A549 (cell line): ENCODE data around the gene OR6B1. TPM values are rescaled to one million over a fixed set of nuclear protein-coding genes. Genes with fewer than 3 reads are reported as not detected.

ENCODE experiments used
- ATAC-seq, 2 experiments: fragments of 200-7000 bp in 1 of 2; fragments of >200 bp in 1 of 2; cut with Nextera tagmentation in 1 of 2; cut with Tn5 transposase in 1 of 2; 3 replicates each; pipeline versions ENCODE4 v1.8.0 to v1.9.1; 2018 to 2020; ENCODE audit warnings: mild to moderate bottlenecking in 1 of 2, moderate library complexity in 1 of 2
- CTCF ChIA-PET: fragments of 300-600 bp; sonication (Branson Sonifier 250); formaldehyde crosslinking; extraction: SDS; loops from one replicate; lab custom pipeline; 2021; ENCODE audit warnings: antibody characterized with exemption, inconsistent platforms; lab: Yijun Ruan, JAX
- POLR2A ChIA-PET: fragments of 350-600 bp; formaldehyde crosslinking; extraction: SDS; loops from one replicate; lab custom pipeline; 2021; ENCODE audit warnings: antibody characterized with exemption, inconsistent platforms; lab: Yijun Ruan, JAX
- DNase-seq, 2 experiments: peaks; one replicate each; pipeline versions ENCODE4 v3.0.0 to v3.0.0-alpha.2; 2011 to 2016; ENCODE audit warnings: low read depth in 1 of 2, low spot score in 1 of 2
- FAIRE-seq: peaks from 2 replicates; lab custom pipeline; 2011; peaks lifted over from hg19 to GRCh38; lab: Jason Lieb, UNC
- H3K27ac ChIP-seq, 2 experiments: fragments of >200 bp; sonication (Bioruptor Twin); formaldehyde crosslinking; 3 replicates each; pipeline ENCODE4 v1.5.1; 2016 to 2017
- H3K4me1 ChIP-seq: fragments of >200 bp; sonication (Bioruptor Twin); formaldehyde crosslinking; 3 replicates; pipeline ENCODE4 v1.6.1; 2016
- H3K4me2 ChIP-seq: fragments of >200 bp; sonication (Bioruptor Twin); formaldehyde crosslinking; 3 replicates; pipeline ENCODE4 v1.6.1; 2016
- H3K4me3 ChIP-seq: fragments of >200 bp; sonication (Bioruptor Twin); formaldehyde crosslinking; 3 replicates; pipeline ENCODE4 v1.5.1; 2016
- H3K9me3 ChIP-seq: fragments of >200 bp; sonication (Bioruptor Twin); formaldehyde crosslinking; 3 replicates; pipeline ENCODE4 v1.6.1; 2016
- CHD2 ChIP-seq: fragments of 150-350 bp; IDR thresholded peaks from 2 replicates; pipeline ENCODE4 v1.6.1; 2014; ENCODE audit warnings: low read length; ENCODE audit not compliant: partially characterized antibody
- CHD4 ChIP-seq: fragments of 200-600 bp; sonication (generic); IDR thresholded peaks from 2 replicates; pipeline ENCODE4 v1.6.1; 2016; ENCODE audit warnings: antibody characterized with exemption, mild to moderate bottlenecking, borderline replicate concordance
- EHMT2 ChIP-seq: fragments of 200-600 bp; sonication (generic); IDR thresholded peaks from 2 replicates; pipeline ENCODE4 v1.6.1; 2016; ENCODE audit warnings: antibody characterized with exemption, low read depth, mild to moderate bottlenecking, moderate library complexity
- EP300 ChIP-seq, 2 experiments: fragments of >200 bp; sonication (Bioruptor Twin); formaldehyde crosslinking; IDR thresholded peaks; 2 replicates in 1 of 2; 3 replicates in 1 of 2; pipeline ENCODE4 v1.6.1; 2016 to 2017
- GATA3 ChIP-seq: IDR thresholded peaks from 2 replicates; pipeline ENCODE4 v1.6.1; 2012; ENCODE audit warnings: borderline replicate concordance
- JUN ChIP-seq, 2 experiments: fragments of >200 bp; sonication (Bioruptor Twin); formaldehyde crosslinking; IDR thresholded peaks; 2 replicates in 1 of 2; 3 replicates in 1 of 2; pipeline ENCODE4 v1.6.1; 2016 to 2017
- JUNB ChIP-seq: fragments of >200 bp; sonication (Bioruptor Twin); formaldehyde crosslinking; IDR thresholded peaks from 2 replicates; pipeline ENCODE4 v1.6.1; 2016
- KDM1A ChIP-seq: fragments of 200-600 bp; sonication (generic); IDR thresholded peaks from 2 replicates; pipeline ENCODE4 v1.6.1; 2016; ENCODE audit warnings: low read depth, mild to moderate bottlenecking
- MAZ ChIP-seq: fragments of 150-350 bp; IDR thresholded peaks from 2 replicates; pipeline ENCODE4 v1.6.1; 2014; ENCODE audit warnings: antibody characterized with exemption, low read depth, low read length, borderline replicate concordance
- NFE2L2 ChIP-seq: fragments of 150-350 bp; conservative IDR thresholded peaks from 2 replicates; pipeline ENCODE4 v1.6.1; 2014; ENCODE audit warnings: low read length
- NPAS2 ChIP-seq: fragments of 250-450 bp; sonication (Bioruptor Pico); IDR thresholded peaks from 2 replicates; pipeline ENCODE4 v1.8.0; 2022; ENCODE audit warnings: mild to moderate bottlenecking, moderate library complexity, borderline replicate concordance
- PBX3 ChIP-seq: IDR thresholded peaks from 2 replicates; pipeline ENCODE4 v1.6.1; 2012
- POLR2A ChIP-seq: IDR thresholded peaks from 2 replicates; pipeline ENCODE4 v1.6.1; 2012; ENCODE audit warnings: mild to moderate bottlenecking, low read length
- POLR2AphosphoS2 ChIP-seq: conservative IDR thresholded peaks from 2 replicates; pipeline ENCODE4 v1.6.1; 2012; ENCODE audit warnings: low read length, improper control_type of control experiment, inconsistent platforms
- REST ChIP-seq: fragments of 200-600 bp; sonication (generic); IDR thresholded peaks from 2 replicates; pipeline ENCODE4 v1.6.1; 2016; ENCODE audit warnings: antibody characterized with exemption, mild to moderate bottlenecking, moderate library complexity
- RFX5 ChIP-seq: fragments of 450-650 bp; IDR thresholded peaks from 2 replicates; pipeline ENCODE4 v1.7.1; 2014; ENCODE audit warnings: antibody characterized with exemption, mild to moderate bottlenecking, moderate library complexity
- RNF2 ChIP-seq: fragments of 200-600 bp; sonication (generic); IDR thresholded peaks from 2 replicates; pipeline ENCODE4 v1.6.1; 2016; ENCODE audit warnings: low read depth, mild to moderate bottlenecking, antibody characterized with exemption, moderate library complexity, borderline replicate concordance
- TFCP2L1 ChIP-seq: fragments of 250-450 bp; sonication (Bioruptor Pico); IDR thresholded peaks from 2 replicates; pipeline ENCODE4 v1.5.0; 2021; ENCODE audit warnings: mild to moderate bottlenecking
- ZFP36 ChIP-seq: fragments of 450-650 bp; IDR thresholded peaks from 2 replicates; pipeline ENCODE4 v1.6.1; 2014; ENCODE audit warnings: borderline replicate concordance; ENCODE audit not compliant: partially characterized antibody
- ZNF302 ChIP-seq: fragments of 250-450 bp; sonication (Bioruptor Pico); IDR thresholded peaks from 2 replicates; pipeline ENCODE4 v1.9.0; 2021; ENCODE audit warnings: inconsistent platforms, mild to moderate bottlenecking, moderate library complexity
- ZSCAN20 ChIP-seq: fragments of 250-450 bp; sonication (Bioruptor Pico); IDR thresholded peaks from 2 replicates; pipeline ENCODE4 v1.8.0; 2022; ENCODE audit warnings: mild to moderate bottlenecking, moderate library complexity
- WGBS: methylation state at CpG from one replicate; pipeline ENCODE4 v1.1.6; 2017; ENCODE audit errors: missing lambda C conversion rate; 5-methylcytosine and 5-hydroxymethylcytosine counted together
- polyA plus RNA-seq, 4 experiments: library from polyadenylated mRNA; depleted of rRNA in 3 of 4; stranded (reverse); fragments of >200 nt; fragmentation: RNase III in 1 of 4; extraction: RNeasy Plus Mini Kit Qiagen cat#74134 plus additional on column Dnase treatment in 1 of 4; gene quantifications; 2 replicates in 3 of 4; 3 replicates in 1 of 4; pipeline ENCODE4 v1.2.3, GENCODE V29; 2011 to 2017
- TF ChIP-seq, protein P1 (sequence below): fragments of 250-450 bp; sonication (Bioruptor Pico); IDR thresholded peaks from 2 replicates; pipeline ENCODE4 v1.5.0; 2020; ENCODE audit warnings: low read depth, mild to moderate bottlenecking, moderate library complexity
- TF ChIP-seq, protein P2 (sequence below): fragments of 450-650 bp; IDR thresholded peaks from 2 replicates; pipeline ENCODE4 v1.6.1; 2014; ENCODE audit warnings: antibody characterized with exemption

Gene OR6B1
- polyA plus RNA-seq, 2 of the 4 experiments (the other 2 are of a cell fraction) = not detected

DNA sequence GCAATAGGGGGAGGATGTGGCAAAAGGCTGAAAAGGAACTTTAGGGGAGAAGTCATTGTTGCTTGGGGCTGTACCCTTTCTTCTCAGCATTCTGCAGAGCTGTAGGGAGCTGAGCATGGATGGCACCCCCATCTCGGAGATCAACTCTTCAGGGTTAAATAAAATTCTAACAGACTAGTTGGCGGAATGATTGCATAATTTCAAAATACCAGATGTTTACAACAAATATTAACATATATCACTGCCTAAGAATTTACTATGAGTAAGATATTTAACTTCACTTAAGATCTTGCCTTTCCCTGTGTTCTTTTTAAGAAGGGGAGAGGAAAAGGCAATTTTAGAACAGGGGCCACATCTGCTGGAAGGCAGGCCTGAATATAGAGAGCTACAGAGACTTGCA is 46.0 kb upstream of the OR6B1 start:
- Histone ChIP-seq H3K4me2 (no peak overlapping the region; the same call in 2 of the 3 replicates), H3K9me3 (no peaks in the 10 kb centered on the region)
- no peak for FAIRE-seq
- TF ChIP-seq, protein P1, sequence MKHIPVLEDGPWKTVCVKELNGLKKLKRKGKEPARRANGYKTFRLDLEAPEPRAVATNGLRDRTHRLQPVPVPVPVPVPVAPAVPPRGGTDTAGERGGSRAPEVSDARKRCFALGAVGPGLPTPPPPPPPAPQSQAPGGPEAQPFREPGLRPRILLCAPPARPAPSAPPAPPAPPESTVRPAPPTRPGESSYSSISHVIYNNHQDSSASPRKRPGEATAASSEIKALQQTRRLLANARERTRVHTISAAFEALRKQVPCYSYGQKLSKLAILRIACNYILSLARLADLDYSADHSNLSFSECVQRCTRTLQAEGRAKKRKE (CRISPR knock-in tag) = no peak
- no peak for TF ChIP-seq GATA3
- no peak for TF ChIP-seq JUNB
- no peak for TF ChIP-seq RFX5
- TF ChIP-seq POLR2A = no peak
- TF ChIP-seq NPAS2 = no peak
- TF ChIP-seq RNF2 = no peak
- no peak for TF ChIP-seq ZSCAN20
- TF ChIP-seq CHD4 = no peak
- no peak for TF ChIP-seq PBX3
- TF ChIP-seq KDM1A = no peak
- TF ChIP-seq NFE2L2 = no peak
- no peak for TF ChIP-seq ZNF302 (CRISPR knock-in tag)
- TF ChIP-seq CHD2 = no peak
- no peak for TF ChIP-seq EHMT2
- TF ChIP-seq, all 56 proteins: peak for 0
- 25% methylated on average over 2 of the region's 2 CpGs for WGBS
- Histone ChIP-seq H3K4me3 (no peak overlapping the region), H3K27ac (no peak overlapping the region), H3K4me1 (no peaks in the 10 kb centered on the region)
- DNase-seq (no peak), ATAC-seq (no peak)
- POLR2A ChIA-PET = interaction anchor here (1.2 kb wide), 1 partner anchor 52 kb away, joined by 8 read pairs; the partner anchor contains the start of gene TCAF1
- CTCF ChIA-PET = no interaction called here

DNA sequence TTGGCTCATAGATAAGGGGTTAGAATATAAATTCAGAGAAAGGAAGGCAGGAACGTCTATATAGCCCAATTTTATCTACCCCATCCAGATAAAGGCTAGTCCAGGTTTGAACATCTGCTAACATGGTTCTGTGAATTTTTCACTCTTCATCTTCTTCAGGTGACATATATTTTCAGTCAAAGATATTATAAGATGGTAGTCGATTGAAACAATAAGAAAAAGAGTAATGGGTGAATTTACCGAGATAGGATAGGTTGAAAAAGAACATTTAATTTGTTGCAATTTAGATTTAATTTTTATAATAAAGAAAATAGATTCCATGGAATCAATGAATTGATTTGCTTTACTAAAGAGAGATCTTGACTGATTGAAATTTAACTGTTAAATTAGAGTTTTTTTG is 45.6 kb upstream of the OR6B1 start, which contains the start of gene OR2F1:
Gene OR2F1, plus strand, starts transcription at position 301 of the 400 bp plus-strand sequence. CDS start 5,127 bp downstream, outside the sequence.
- no peak for DNase-seq
- Histone ChIP-seq H3K27ac (no peak within 1 kb of the TSS), H3K4me3 (no peak within 1 kb of the TSS)
- WGBS = 20% methylated on average over 3 of the region's 3 CpGs
- TF ChIP-seq MAZ (no peak), EP300 (IDR thresholded peaks at IDR 0.05) (no peak), REST (no peak), RFX5 (no peak), POLR2AphosphoS2 (no peak), TFCP2L1 (no peak), JUN (IDR thresholded peaks at IDR 0.05) (no peak), ZFP36 (no peak), CHD4 (no peak)
- TF ChIP-seq, protein P2, sequence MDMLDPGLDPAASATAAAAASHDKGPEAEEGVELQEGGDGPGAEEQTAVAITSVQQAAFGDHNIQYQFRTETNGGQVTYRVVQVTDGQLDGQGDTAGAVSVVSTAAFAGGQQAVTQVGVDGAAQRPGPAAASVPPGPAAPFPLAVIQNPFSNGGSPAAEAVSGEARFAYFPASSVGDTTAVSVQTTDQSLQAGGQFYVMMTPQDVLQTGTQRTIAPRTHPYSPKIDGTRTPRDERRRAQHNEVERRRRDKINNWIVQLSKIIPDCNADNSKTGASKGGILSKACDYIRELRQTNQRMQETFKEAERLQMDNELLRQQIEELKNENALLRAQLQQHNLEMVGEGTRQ = no peak
- TF ChIP-seq, all 56 proteins: peak for 0
- no peak within 1 kb of the TSS; the same call in 2 of the 3 replicates for H3K4me2 ChIP-seq
- H3K9me3 ChIP-seq = no peaks in the 10 kb centered on the region
- no peaks in the 10 kb centered on the region for H3K4me1 ChIP-seq
- ATAC-seq (no peak), FAIRE-seq (no peak)
- ChIA-PET POLR2A (interaction anchor here (1.2 kb wide), 1 partner anchor 52 kb away, joined by 8 read pairs; the partner anchor contains the start of gene TCAF1), CTCF (no interaction called here)
